Measurements from ENCODE around the gene PSMG4.

PSMG4 gene

DNA sequence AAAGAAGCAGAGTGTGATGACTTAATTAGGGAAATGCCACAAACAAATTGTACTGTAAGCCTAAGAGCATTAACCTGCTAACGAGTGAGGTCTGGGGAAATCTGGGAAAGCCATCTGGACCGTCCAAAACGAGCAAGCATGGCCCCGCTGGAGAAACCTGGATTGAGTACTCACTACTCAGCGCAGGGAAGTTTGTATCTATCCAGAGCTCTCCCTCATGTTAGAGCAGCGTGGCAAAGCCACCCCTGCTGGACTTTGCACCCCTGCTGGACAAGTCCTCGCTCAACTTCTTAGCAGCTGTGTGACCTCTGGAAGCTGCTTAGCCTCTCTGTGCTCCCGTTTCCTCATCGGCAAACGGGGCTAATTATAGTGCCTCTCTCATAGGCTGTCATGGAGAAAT, 37.3 kb downstream of the PSMG4 start:
- Histone ChIP-seq H4K20me1 (ENCODE audit: insufficient read depth, low read length) (no peaks in the 10 kb centered on the region), H3F3A (ENCODE audit: insufficient read depth, low read length) (no peaks in the 10 kb centered on the region), H3K79me2 (ENCODE audit: low read length) (no peaks in the 10 kb centered on the region), H3K9me2 (replicated peaks; ENCODE audit: insufficient read depth, low read length) (no peaks in the 10 kb centered on the region), H3K9me3 (replicated peaks; ENCODE audit: insufficient read depth, low read length) (no peaks in the 10 kb centered on the region), H3K4me2 (ENCODE audit: low read depth, low read length) (no peak overlapping the region), H3K36me3 (replicated peaks; ENCODE audit: insufficient read depth, low read length) (no peaks in the 10 kb centered on the region), H3K27me3 (replicated peaks; ENCODE audit: insufficient read depth, low read length) (no peaks in the 10 kb centered on the region), H2AFZ (ENCODE audit: low read length) (no peak overlapping the region), H3K27ac (ENCODE audit: low read length) (no peak overlapping the region), H3K4me3 (ENCODE audit: low read length) (no peak overlapping the region), H3K9ac (ENCODE audit: low read length) (no peak overlapping the region), H3K4me1 (ENCODE audit: low read length) (no peaks in the 10 kb centered on the region)
- TF ChIP-seq EZH2 (optimal IDR thresholded peaks at IDR 0.05; ENCODE audit: low read depth, low read length) (no peak), EZH2phosphoT487 (IDR thresholded peaks at IDR 0.05; ENCODE audit: low read length) (no peak)
- TF ChIP-seq, protein P1, sequence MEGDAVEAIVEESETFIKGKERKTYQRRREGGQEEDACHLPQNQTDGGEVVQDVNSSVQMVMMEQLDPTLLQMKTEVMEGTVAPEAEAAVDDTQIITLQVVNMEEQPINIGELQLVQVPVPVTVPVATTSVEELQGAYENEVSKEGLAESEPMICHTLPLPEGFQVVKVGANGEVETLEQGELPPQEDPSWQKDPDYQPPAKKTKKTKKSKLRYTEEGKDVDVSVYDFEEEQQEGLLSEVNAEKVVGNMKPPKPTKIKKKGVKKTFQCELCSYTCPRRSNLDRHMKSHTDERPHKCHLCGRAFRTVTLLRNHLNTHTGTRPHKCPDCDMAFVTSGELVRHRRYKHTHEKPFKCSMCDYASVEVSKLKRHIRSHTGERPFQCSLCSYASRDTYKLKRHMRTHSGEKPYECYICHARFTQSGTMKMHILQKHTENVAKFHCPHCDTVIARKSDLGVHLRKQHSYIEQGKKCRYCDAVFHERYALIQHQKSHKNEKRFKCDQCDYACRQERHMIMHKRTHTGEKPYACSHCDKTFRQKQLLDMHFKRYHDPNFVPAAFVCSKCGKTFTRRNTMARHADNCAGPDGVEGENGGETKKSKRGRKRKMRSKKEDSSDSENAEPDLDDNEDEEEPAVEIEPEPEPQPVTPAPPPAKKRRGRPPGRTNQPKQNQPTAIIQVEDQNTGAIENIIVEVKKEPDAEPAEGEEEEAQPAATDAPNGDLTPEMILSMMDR (IDR thresholded peaks at IDR 0.05; ENCODE audit: low read length) = no peak
- DNase-seq = no peak

DNA sequence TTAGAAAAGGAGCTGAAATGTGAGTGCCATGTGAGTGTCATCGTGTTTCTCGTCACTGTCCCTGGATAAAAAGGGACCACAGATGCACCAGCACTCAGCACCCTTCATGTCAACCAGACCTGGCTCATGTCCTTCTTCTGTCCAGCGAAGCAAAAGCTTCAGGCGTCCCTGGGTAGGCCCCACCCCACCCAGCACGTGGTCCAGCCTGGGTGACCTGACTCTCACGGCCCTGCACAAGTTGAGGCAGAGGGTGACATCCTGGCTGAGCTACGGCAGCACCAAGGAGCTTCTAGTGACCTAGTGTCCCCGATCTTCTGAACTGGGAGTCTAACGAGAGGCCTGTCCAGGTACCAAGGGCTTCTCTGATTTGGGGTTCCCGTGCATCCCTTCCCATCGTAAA, 37.8 kb downstream of the PSMG4 start:
- no peak overlapping the region for H3K27ac ChIP-seq (ENCODE audit: low read length)
- H3F3A ChIP-seq (ENCODE audit: insufficient read depth, low read length) = no peaks in the 10 kb centered on the region
- no peak overlapping the region for H3K4me2 ChIP-seq (ENCODE audit: low read depth, low read length)
- no peak overlapping the region for H3K9ac ChIP-seq (ENCODE audit: low read length)
- H3K4me1 ChIP-seq (ENCODE audit: low read length) = no peaks in the 10 kb centered on the region
- H3K4me3 ChIP-seq (ENCODE audit: low read length) = no peak overlapping the region
- no peaks in the 10 kb centered on the region for H3K27me3 ChIP-seq (replicated peaks; ENCODE audit: insufficient read depth, low read length)
- H3K79me2 ChIP-seq (ENCODE audit: low read length) = no peaks in the 10 kb centered on the region
- no peaks in the 10 kb centered on the region for H3K9me2 ChIP-seq (replicated peaks; ENCODE audit: insufficient read depth, low read length)
- no peaks in the 10 kb centered on the region for H4K20me1 ChIP-seq (ENCODE audit: insufficient read depth, low read length)
- H3K9me3 ChIP-seq (replicated peaks; ENCODE audit: insufficient read depth, low read length) = no peaks in the 10 kb centered on the region
- no peak overlapping the region for H2AFZ ChIP-seq (ENCODE audit: low read length)
- no peaks in the 10 kb centered on the region for H3K36me3 ChIP-seq (replicated peaks; ENCODE audit: insufficient read depth, low read length)
- TF ChIP-seq EZH2 (optimal IDR thresholded peaks at IDR 0.05; ENCODE audit: low read depth, low read length) (no peak), EZH2phosphoT487 (IDR thresholded peaks at IDR 0.05; ENCODE audit: low read length) (no peak)
- TF ChIP-seq, protein P1 (IDR thresholded peaks at IDR 0.05; ENCODE audit: low read length) = no peak
- DNase-seq = no peak

DNA sequence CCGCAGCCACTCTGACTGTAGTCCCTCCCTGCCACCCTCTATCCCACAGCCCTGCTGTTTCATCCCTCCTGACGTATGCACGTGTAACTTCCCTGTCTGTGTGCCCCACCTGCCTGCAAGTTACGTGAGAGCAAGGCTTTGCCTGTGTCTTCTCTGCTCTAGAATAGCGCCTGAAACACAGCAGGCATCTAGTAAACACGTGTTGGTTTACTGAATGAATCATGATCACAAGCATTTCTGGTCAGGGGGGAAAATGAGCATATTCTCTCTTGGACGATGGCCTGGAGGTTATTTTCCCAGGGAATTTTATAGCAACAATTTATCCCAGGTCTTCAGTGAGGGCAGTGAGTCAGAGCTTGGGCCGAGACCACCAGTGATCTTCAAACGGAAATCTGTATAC, 38.3 kb downstream of the PSMG4 start:
- Histone ChIP-seq H3K9me3 (replicated peaks; ENCODE audit: insufficient read depth, low read length) (no peaks in the 10 kb centered on the region), H3K4me3 (ENCODE audit: low read length) (no peak overlapping the region), H3K27me3 (replicated peaks; ENCODE audit: insufficient read depth, low read length) (no peaks in the 10 kb centered on the region), H3K36me3 (replicated peaks; ENCODE audit: insufficient read depth, low read length) (no peaks in the 10 kb centered on the region), H3K9me2 (replicated peaks; ENCODE audit: insufficient read depth, low read length) (no peaks in the 10 kb centered on the region), H3K79me2 (ENCODE audit: low read length) (no peaks in the 10 kb centered on the region), H3K9ac (ENCODE audit: low read length) (no peak overlapping the region), H3K4me1 (ENCODE audit: low read length) (no peaks in the 10 kb centered on the region), H3K4me2 (ENCODE audit: low read depth, low read length) (no peak overlapping the region), H3F3A (ENCODE audit: insufficient read depth, low read length) (no peaks in the 10 kb centered on the region), H3K27ac (ENCODE audit: low read length) (no peak overlapping the region), H2AFZ (ENCODE audit: low read length) (no peak overlapping the region), H4K20me1 (ENCODE audit: insufficient read depth, low read length) (no peaks in the 10 kb centered on the region)
- TF ChIP-seq, protein P1 (IDR thresholded peaks at IDR 0.05; ENCODE audit: low read length) = no peak
- TF ChIP-seq EZH2phosphoT487 (IDR thresholded peaks at IDR 0.05; ENCODE audit: low read length) (no peak), EZH2 (optimal IDR thresholded peaks at IDR 0.05; ENCODE audit: low read depth, low read length) (no peak)
- DNase-seq = no peak

Data from MM.1S (cell line).